H7 (cell line): ENCODE data around the gene ITGA11. TPM values are rescaled to one million over a fixed set of nuclear protein-coding genes. Genes with fewer than 3 reads are reported as not detected.

ENCODE experiments used
- DNase-seq: peaks from one replicate; pipeline ENCODE4 v3.0.0; 2012
- H3K27me3 ChIP-seq: 2 replicates; pipeline ENCODE4 v1.6.0; 2011; ENCODE audit warnings: mild to moderate bottlenecking, low read length; ENCODE audit not compliant: control insufficient read depth, insufficient read depth
- H3K36me3 ChIP-seq: replicated peaks from 2 replicates; pipeline ENCODE4 v1.5.1; 2011; ENCODE audit warnings: low read length; ENCODE audit not compliant: control insufficient read depth, insufficient read depth
- H3K4me3 ChIP-seq: 2 replicates; pipeline ENCODE4 v1.5.1; 2011; ENCODE audit warnings: low read depth, mild to moderate bottlenecking, control low read depth, low read length, moderate library complexity; ENCODE audit not compliant: insufficient read depth
- total RNA-seq: library from RNA; depleted of rRNA; stranded (reverse); fragments of >200 nt; shearing (Covaris generic); gene quantifications from 2 replicates; pipeline ENCODE4 v1.2.3, GENCODE V29; 2014

The ITGA11 gene
- total RNA-seq, 1 experiment from 2014 or later: 0.03 TPM

- H3K27me3 ChIP-seq: no peaks in the 10 kb centered on the region
- no peak for DNase-seq
- no peak overlapping the region for H3K4me3 ChIP-seq
- no peaks in the 10 kb centered on the region for H3K36me3 ChIP-seq
These were observed 113.7 kb downstream of the ITGA11 start for GRCh38 chr15:68318008-68318835.

- Histone ChIP-seq H3K36me3 (no peaks in the 10 kb centered on the region), H3K27me3 (no peaks in the 10 kb centered on the region), H3K4me3 (no peak overlapping the region)
- no peak for DNase-seq
These were observed 114.5 kb downstream of the ITGA11 start for GRCh38 chr15:68317281-68318007.

GRCh38 chr15:68316061-68316804, 115.7 kb downstream of the ITGA11 start:
- H3K27me3 ChIP-seq: no peaks in the 10 kb centered on the region
- peak; percentile 87 for DNase-seq
- no peak overlapping the region for H3K4me3 ChIP-seq
- no peaks in the 10 kb centered on the region for H3K36me3 ChIP-seq

- Histone ChIP-seq H3K4me3 (no peak overlapping the region), H3K36me3 (no peaks in the 10 kb centered on the region), H3K27me3 (no peaks in the 10 kb centered on the region)
- DNase-seq: peak; percentile 81
These were observed 116.4 kb downstream of the ITGA11 start for GRCh38 chr15:68315495-68316031.

GRCh38 chr15:68315035-68315434, 116.9 kb downstream of the ITGA11 start:
- no peaks in the 10 kb centered on the region for H3K36me3 ChIP-seq
- no peaks in the 10 kb centered on the region for H3K27me3 ChIP-seq
- no peak overlapping the region for H3K4me3 ChIP-seq
- DNase-seq: no peak

- Histone ChIP-seq H3K36me3 (no peaks in the 10 kb centered on the region), H3K4me3 (no peak overlapping the region), H3K27me3 (no peaks in the 10 kb centered on the region)
- DNase-seq: peak; percentile 14
These were observed 117.4 kb downstream of the ITGA11 start for GRCh38 chr15:68314563-68314962.

GRCh38 chr15:68313501-68314410, 118.2 kb downstream of the ITGA11 start:
- H3K4me3 ChIP-seq: no peak overlapping the region
- DNase-seq: peak; percentile 41
- H3K27me3 ChIP-seq: no peaks in the 10 kb centered on the region
- no peaks in the 10 kb centered on the region for H3K36me3 ChIP-seq

- Histone ChIP-seq H3K36me3 (no peaks in the 10 kb centered on the region), H3K27me3 (no peaks in the 10 kb centered on the region), H3K4me3 (no peak overlapping the region)
- DNase-seq: peak; percentile 43
These were observed 119.2 kb downstream of the ITGA11 start for GRCh38 chr15:68312701-68313204.

- Histone ChIP-seq H3K36me3 (no peaks in the 10 kb centered on the region), H3K27me3 (no peaks in the 10 kb centered on the region), H3K4me3 (no peak overlapping the region)
- DNase-seq: no peak
These were observed 120.0 kb downstream of the ITGA11 start for GRCh38 chr15:68311859-68312557.

- H3K36me3 ChIP-seq: no peaks in the 10 kb centered on the region
These were observed 120.5 kb downstream of the ITGA11 start for GRCh38 chr15:68311464-68311835.

GRCh38 chr15:68310804-68311463, 121.0 kb downstream of the ITGA11 start:
- H3K4me3 ChIP-seq: no peak overlapping the region
- H3K36me3 ChIP-seq: no peaks in the 10 kb centered on the region
- H3K27me3 ChIP-seq: no peaks in the 10 kb centered on the region
- DNase-seq: peak; percentile 25

More at GRCh38 chr15:68311464-68311835, 120.5 kb downstream of the ITGA11 start:
- Histone ChIP-seq H3K4me3 (no peak overlapping the region), H3K27me3 (no peaks in the 10 kb centered on the region)
- peak; percentile 16 for DNase-seq

- DNase-seq: peak; percentile 36
- H3K27me3 ChIP-seq: no peaks in the 10 kb centered on the region
- no peaks in the 10 kb centered on the region for H3K36me3 ChIP-seq
- H3K4me3 ChIP-seq: no peak overlapping the region
These were observed 121.7 kb downstream of the ITGA11 start for GRCh38 chr15:68310178-68310803.
